GM19438 (cell line): ENCODE measurements around the gene IGSF21.

Experiments used
- ATAC-seq: cut with Tn5 transposase; IDR thresholded peaks from one replicate; pipeline ENCODE4 v1.9.1; 2021; ENCODE audit warnings: low read depth; ENCODE audit not compliant: unreplicated experiment

IGSF21 gene

GRCh38 chr1:18316764-18317163, 209.2 kb downstream of the IGSF21 start:
- ATAC-seq = no peak

- ATAC-seq = no peak
These were observed 211.5 kb downstream of the IGSF21 start for GRCh38 chr1:18319099-18319498.

DNA sequence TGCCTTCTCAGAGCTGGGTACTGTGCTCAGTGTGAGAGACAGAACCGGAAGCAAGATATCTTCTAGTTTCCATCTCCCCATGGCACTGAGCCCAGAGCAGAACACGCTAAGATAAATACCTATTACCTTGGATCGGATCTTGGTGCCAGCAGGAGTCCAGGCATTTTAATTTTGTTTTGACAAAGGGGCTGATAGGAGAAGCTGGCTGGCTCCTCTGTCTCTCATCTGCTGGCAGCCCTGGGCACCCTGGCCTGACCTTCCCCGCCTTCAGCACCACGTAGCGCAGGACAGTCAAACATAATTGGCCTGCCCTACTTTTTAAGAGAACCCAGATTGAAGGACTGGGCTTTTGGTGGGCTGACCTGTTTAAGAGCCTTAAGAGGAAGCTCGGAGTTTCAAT, 212.5 kb downstream of the IGSF21 start:
- no peak for ATAC-seq

GRCh38 chr1:18322368-18323032, 214.9 kb downstream of the IGSF21 start:
- ATAC-seq = no peak

- ATAC-seq = no peak
These were observed 215.7 kb downstream of the IGSF21 start for GRCh38 chr1:18323259-18323658.

DNA sequence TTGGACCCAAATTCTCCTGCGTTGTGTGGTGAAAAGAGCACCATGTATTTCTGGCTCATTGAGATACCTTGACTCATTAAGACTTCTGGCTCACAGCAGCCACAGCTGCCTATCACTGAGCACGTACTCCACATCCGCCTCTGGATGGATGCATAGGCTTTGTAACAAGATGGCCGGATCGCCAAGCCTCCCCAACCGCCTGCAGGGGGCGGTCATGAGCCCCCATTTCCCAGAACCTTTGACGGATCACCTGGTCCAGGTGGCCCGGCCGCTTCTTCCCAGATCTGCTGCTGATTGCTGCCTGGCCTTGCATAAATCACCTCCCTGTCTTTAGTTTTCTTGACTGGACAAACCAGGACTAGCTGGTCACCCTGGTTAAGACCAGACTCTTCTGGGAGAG, 216.6 kb downstream of the IGSF21 start:
- ATAC-seq = no peak

DNA sequence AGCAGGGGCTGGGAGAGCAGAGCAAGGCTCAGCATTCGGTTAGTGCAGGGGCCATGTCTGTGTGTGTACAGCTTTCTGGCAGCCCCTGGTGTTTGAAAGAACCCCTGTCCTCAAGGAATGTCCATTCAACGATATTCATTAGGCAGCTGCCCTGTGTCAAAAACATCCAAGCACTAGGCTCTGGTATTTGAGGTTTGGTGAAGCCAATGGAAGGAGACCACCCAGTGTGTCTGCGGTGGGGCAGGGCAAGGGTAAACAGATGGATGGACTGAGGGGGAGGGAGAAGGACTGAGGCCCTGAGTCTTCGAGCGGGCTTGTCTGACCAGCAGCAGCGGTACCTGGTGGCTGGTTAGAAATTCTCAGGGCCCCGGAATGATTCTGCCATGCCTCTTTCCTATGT, 217.5 kb downstream of the IGSF21 start:
- ATAC-seq = no peak

GRCh38 chr1:18326211-18326897, 218.8 kb downstream of the IGSF21 start:
- no peak for ATAC-seq

DNA sequence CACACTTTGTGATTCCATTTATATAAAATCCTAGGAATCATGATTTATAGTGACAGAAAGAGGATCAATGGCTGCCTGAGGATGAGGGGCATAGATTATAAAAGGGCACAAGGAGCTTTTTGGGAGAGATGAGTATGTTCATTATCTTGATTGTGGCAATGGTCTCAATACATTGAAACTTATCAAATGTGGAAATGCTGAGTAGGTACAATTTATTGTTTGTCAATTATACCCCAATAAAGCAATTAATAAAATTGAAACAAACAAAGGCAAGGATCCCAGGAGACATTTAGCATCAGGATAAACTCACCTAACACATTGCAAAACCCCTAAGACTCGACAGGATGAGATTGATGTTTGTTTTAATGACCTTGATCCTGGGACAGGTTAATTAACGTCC, 220.1 kb downstream of the IGSF21 start:
- ATAC-seq = no peak

GRCh38 chr1:18328803-18329202, 221.2 kb downstream of the IGSF21 start:
- no peak for ATAC-seq

- ATAC-seq = no peak
These were observed 222.1 kb downstream of the IGSF21 start for GRCh38 chr1:18329469-18330253.

DNA sequence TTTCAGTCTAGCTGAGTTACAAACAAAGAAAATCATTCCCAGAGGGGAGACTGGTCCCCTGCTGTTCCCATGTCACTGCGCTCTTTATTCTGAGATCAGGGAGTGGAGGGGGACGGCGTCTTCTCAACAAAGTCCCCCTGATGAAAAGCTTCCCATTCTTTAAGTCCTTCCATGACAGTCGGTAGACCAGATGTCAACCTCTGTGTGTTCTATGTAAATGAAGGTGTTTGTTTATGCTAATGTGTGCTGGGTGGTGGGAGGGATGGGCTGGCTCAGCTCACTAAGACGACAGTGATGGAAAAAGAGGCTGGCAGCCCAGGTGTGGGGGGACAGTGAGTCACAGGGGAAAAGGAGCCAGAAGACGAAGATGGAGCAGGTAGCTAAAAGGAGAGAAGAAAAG, 225.0 kb downstream of the IGSF21 start:
- ATAC-seq = no peak

DNA sequence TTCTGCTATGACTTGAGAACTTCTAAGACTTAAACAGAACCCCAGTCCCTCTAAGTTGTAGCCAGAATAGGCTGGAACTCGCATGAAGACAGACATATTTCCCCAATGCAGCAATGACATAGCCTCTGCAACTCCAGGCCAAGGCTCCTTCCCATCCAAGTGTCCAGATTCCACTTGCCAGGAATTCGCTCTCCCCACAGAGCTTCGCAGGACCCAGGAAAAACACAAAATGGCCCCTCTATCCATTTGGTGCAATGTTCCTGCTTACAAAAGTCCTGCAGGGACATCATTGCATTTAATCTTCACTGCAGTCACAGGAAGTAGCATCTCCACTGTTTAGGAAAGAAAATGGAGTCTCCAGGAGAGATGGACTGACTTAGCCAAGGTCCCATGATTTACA, 225.6 kb downstream of the IGSF21 start:
- ATAC-seq = no peak

DNA sequence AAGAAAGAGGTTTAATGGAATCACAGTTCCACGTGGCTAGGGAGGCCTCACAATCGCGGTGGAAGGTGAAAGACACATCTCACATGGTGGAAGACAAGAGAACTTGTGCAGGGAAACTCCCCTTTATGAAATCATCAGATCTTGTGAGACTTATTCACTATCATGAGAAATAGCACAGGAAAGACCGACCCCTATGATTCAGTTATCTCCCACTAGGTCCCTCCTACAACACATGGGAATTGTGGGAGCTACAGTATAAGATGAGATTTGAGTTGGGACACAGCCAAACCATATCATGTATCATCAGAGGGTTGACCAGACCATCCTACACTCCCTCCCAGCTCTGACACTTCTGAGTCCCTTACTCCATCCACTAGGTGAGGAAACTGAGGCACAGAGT, 229.2 kb downstream of the IGSF21 start:
- ATAC-seq = no peak

- no peak for ATAC-seq
These were observed 230.2 kb downstream of the IGSF21 start for GRCh38 chr1:18337757-18338156.

DNA sequence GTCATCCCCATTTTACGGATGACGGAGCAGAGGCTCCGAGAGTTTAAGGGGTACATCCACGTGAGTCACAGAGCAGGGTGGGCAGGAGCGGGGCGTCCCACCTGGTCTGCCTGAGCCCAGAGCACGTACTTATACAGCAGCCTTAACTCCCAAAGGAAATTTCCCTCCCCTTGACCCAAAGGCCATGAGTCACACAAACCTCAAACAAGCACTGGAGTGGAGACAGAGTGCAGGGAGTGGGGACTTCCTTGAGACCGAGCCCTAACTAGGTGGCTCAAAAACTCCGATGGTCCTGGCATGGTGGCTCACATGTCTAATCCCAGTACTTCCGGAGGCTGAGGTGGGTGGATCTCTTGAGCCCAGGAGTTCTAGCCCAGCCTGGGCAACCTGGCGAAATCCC, 231.6 kb downstream of the IGSF21 start:
- ATAC-seq = no peak

DNA sequence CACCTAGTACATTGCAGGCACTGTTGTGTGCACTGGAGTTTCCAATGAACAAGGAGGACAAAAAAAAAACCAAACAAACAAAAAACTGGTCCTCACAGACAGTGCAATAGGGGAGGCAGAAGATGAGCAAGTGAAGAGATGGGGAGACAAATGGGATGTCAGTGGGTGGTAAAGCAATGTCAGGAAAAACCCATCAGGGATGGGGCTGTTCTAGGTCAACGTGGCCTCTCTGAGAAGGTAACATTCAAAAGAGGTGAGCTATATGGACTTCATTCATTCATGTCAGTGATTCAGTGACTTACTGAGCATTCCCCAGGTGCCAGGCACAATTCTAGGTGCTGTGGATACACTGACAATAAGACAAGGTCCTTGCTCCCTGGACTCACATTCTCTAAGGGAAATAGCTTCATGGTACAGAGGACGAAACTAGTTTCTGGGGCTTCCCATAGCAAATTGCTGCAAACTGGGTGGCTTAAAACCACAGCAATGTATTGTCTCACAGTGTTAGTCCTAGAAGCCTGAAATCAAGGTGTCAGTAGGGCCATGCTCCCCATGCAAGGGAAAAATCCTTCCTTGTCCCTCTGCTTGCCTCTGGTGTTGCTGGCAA, 232.7 kb downstream of the IGSF21 start:
- no peak for ATAC-seq

GRCh38 chr1:18340787-18341186, 233.2 kb downstream of the IGSF21 start:
- ATAC-seq = no peak

DNA sequence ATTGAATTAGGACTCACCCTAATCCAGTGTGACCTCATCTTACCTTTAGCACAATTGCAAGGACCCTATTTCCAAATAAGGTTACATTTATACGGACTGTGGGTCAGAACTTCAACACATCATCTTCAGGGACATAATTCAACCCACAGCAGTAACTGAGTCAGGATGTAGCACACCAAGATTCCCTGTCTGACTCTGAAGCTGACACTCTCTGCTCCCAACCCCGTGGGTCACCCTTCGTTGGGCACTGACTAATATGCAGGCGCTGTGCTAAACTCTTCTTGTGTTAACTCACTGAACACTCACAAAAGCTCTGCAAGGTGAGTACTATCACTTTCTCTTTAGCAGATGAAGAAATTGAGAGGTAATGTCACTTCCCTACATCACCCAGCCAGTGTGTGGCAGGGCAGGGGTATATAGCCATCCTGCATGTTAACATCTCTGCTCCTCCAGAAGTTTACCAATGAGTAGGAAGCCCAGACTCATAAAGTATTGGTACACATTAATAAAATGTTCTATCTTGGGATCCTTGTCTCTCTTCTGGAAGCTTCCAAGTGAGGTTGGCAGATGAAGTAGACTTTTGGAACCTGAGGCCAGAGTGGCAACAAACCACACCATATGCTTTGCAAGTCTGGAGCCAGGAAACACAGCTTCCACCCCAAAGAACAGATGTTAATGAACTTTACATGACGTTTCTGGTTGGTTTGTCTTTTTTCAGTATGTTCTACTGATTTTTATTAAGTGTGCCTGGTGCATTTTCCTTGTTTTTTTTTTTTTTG, 233.9 kb downstream of the IGSF21 start:
- ATAC-seq = no peak

DNA sequence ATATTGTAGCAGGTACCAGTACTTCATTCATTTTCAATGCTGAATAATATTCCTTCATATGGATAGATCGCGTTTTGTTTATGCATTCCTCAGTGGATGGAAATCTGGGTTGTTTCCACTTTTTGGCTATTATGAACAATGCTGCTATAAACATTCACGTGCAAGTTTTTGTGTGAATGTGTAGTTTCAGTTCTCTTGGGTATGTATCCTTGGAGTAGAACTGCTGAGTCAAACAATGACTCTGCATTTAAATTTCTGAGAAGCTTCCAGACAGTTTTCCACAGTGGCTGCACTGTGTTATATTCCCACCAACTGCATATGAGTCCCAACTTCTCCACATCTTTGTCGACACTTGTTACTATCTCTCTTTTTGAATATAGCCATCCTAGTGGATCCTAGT, 235.1 kb downstream of the IGSF21 start:
- no peak for ATAC-seq

- no peak for ATAC-seq
These were observed 236.0 kb downstream of the IGSF21 start for GRCh38 chr1:18343581-18343980.
